Brain microvascular endothelial cell (primary cell): ENCODE measurements around the gene ITIH5.

Experiments used
- DNase-seq: peaks from one replicate; pipeline ENCODE4 v3.0.0-alpha.2; 2020
- H3K27ac ChIP-seq: fragments of 250-450 bp; sonication (Bioruptor Pico); 2 replicates; pipeline ENCODE4 v1.5.1; 2020; ENCODE audit warnings: mild to moderate bottlenecking, moderate library complexity
- H3K27me3 ChIP-seq: fragments of 250-450 bp; sonication (Bioruptor Pico); replicated peaks from 2 replicates; pipeline ENCODE4 v1.5.1; 2020; ENCODE audit warnings: mild to moderate bottlenecking
- H3K36me3 ChIP-seq: fragments of 250-450 bp; sonication (Bioruptor Pico); replicated peaks from 2 replicates; pipeline ENCODE4 v1.5.1; 2020; ENCODE audit warnings: mild to moderate bottlenecking
- H3K4me3 ChIP-seq: 2 replicates; pipeline ENCODE4 v1.5.1; 2011; ENCODE audit warnings: low read depth, mild to moderate bottlenecking, control low read depth, low read length, moderate library complexity
- in situ Hi-C: cut with HindIII; loops from 2 replicates; pipeline ENCODE4 v1.10.0; 2017; ENCODE audit warnings: low sequenced_read_pairs, low pct_ligation_motif_present
- TF ChIP-seq, protein P1 (sequence below): IDR thresholded peaks from 2 replicates; pipeline ENCODE4 v1.5.1; 2011; ENCODE audit warnings: low read depth, mild to moderate bottlenecking, moderate library complexity, low read length, control low read depth, inconsistent platforms; ENCODE audit errors: missing control alignments

ITIH5 gene

DNA sequence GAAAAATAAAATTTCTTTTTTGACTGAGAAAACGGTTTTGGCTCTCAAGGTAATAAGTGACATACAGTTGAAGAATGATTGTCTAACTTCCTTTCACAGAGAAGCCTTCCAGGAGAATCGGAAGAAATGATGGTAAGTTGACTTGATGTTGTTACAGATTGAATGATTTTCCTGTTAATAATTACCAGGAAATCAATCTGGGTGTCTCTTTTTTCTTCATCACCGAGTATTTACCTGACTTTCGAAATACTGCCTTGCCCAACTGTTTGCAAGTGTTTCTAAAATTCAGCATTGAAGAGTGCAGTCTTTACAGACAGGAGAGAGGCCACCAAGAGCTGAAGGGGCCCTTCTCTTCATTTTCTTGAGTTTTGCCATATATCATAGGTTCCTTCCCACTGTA lies 40.3 kb upstream of the ITIH5 start:
- Histone ChIP-seq H3K4me3 (no peak overlapping the region), H3K27ac (no peak overlapping the region), H3K36me3 (no peaks in the 10 kb centered on the region), H3K27me3 (no peaks in the 10 kb centered on the region)
- DNase-seq = no peak
- in situ Hi-C loops = no loop called here
- TF ChIP-seq, protein P1, sequence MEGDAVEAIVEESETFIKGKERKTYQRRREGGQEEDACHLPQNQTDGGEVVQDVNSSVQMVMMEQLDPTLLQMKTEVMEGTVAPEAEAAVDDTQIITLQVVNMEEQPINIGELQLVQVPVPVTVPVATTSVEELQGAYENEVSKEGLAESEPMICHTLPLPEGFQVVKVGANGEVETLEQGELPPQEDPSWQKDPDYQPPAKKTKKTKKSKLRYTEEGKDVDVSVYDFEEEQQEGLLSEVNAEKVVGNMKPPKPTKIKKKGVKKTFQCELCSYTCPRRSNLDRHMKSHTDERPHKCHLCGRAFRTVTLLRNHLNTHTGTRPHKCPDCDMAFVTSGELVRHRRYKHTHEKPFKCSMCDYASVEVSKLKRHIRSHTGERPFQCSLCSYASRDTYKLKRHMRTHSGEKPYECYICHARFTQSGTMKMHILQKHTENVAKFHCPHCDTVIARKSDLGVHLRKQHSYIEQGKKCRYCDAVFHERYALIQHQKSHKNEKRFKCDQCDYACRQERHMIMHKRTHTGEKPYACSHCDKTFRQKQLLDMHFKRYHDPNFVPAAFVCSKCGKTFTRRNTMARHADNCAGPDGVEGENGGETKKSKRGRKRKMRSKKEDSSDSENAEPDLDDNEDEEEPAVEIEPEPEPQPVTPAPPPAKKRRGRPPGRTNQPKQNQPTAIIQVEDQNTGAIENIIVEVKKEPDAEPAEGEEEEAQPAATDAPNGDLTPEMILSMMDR = no peak

- Histone ChIP-seq H3K4me3 (no peak overlapping the region), H3K36me3 (no peaks in the 10 kb centered on the region), H3K27me3 (no peaks in the 10 kb centered on the region), H3K27ac (no peak overlapping the region)
- in situ Hi-C loops = no loop called here
- TF ChIP-seq, protein P1 = no peak
- no peak for DNase-seq
These were observed 39.8 kb upstream of the ITIH5 start for GRCh38 chr10:7706534-7707073.

DNA sequence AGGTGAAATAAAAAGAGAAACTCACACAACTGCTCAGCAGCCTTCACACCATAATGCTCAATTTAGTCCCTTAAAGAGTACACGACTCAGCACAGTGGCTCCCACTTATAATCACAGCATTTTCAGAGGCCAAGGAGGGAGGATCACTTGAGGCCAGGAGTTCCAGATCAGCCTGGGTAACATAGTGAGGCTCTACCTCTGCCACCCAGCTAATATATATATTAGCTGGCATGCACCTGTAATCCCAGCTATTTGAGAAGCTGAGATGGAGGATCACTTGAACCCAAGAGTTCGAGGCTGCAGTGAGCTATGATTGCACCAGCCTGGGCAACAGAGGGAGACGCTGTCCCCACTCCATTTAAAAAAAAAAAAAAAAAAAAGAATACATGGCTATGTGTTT lies 38.6 kb upstream of the ITIH5 start:
- DNase-seq = no peak
- no peak overlapping the region for H3K4me3 ChIP-seq
- H3K27me3 ChIP-seq = no peaks in the 10 kb centered on the region
- H3K27ac ChIP-seq = no peak overlapping the region
- in situ Hi-C loops = no loop called here
- TF ChIP-seq, protein P1 = no peak
- H3K36me3 ChIP-seq = no peaks in the 10 kb centered on the region

DNA sequence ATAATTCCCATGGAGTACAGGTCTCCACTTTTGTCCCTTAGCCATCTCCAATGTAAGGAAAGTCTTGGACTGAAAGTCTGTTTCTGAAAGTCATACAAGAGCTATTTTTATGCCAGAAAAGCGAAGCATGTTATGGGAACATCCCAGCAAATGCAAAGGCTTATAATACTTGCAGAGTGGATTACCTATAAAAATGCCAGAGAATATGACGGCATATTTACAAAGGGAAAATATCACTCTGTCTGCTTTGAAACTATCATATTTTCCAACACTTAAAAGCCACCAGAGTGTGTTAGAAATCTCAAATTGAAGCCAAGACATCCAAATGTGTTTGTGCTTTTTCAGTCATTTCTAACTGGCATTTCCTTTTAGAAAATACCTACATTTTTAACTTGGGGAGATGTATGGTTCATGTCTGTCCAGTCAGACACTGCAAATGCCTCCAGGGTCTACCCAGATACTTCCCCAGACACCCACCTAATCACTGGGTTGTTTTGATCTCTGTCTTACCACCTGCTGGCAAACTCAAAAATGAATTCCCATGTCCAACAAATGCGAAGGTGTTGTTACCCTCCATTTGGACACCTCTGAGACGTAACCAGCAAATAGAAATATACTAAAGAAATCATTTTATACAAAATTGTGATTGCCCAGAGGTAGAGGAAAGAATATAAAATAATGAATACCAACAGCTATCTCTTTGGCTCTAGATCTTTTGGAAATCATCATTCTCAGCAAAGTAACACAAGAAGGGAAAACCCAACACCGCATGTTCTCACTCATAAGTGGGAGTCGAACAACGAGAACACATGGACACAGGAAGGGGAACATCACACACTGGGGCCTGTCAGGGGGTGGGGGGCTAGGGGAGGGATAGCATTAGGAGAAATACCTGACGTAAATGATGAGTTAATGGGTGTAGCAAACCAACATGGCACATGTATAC lies 37.6 kb upstream of the ITIH5 start:
- Histone ChIP-seq H3K27me3 (no peaks in the 10 kb centered on the region), H3K27ac (no peak overlapping the region), H3K36me3 (no peaks in the 10 kb centered on the region), H3K4me3 (no peak overlapping the region)
- no peak for DNase-seq
- in situ Hi-C loops = no loop called here
- TF ChIP-seq, protein P1 = no peak

DNA sequence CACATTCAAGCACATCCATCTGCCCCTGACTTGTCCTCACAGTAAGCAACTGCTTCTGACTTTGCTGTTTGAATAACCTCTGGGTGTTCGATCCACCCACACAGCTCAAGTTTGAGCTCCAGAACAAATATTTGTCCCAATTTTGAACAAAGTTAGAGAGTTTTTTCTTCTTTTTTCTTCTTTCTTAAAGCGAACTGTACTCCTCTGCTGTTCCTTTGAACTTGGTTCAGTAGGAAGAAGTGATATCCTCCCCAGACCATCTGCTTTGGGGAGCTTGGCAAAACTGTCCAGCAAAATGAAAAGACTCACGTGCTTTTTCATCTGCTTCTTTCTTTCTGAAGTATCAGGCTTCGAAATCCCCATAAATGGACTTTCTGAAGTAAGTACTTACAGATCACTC lies 36.4 kb upstream of the ITIH5 start, which contains the start of gene ITIH2:
ITIH2 (plus strand) TSS at position 177 of the 400 bp plus-strand sequence; CDS start at position 296, 119 bp downstream.
- TF ChIP-seq, protein P1 = no peak
- Histone ChIP-seq H3K4me3 (no peak within 1 kb of the TSS), H3K27me3 (no peaks in the 10 kb centered on the region), H3K27ac (no peak within 1 kb of the TSS), H3K36me3 (no peaks in the 10 kb centered on the region)
- no peak for DNase-seq
- in situ Hi-C loops = no loop called here
